HL-60 (cell line): ENCODE data around the gene LRP1B.

Source experiments
- DNase-seq, 2 experiments: peaks; one replicate each; pipeline ENCODE4 v3.0.0-alpha.2; 2010 to 2020; ENCODE audit warnings: low read depth in 1 of 2, low spot score in 1 of 2
- H3K27ac ChIP-seq: fragments of 250-450 bp; sonication (Bioruptor Pico); replicated peaks from 2 replicates; pipeline ENCODE4 v1.5.1; 2020; ENCODE audit warnings: mild to moderate bottlenecking, moderate library complexity
- H3K27me3 ChIP-seq: fragments of 250-450 bp; sonication (Bioruptor Pico); 2 replicates; pipeline ENCODE4 v1.5.1; 2021; ENCODE audit warnings: mild to moderate bottlenecking, moderate library complexity; ENCODE audit not compliant: insufficient read depth, poor library complexity, severe bottlenecking
- H3K4me3 ChIP-seq: replicated peaks from 2 replicates; pipeline ENCODE4 v1.5.1; 2011; ENCODE audit warnings: mild to moderate bottlenecking, control low read depth, low read length; ENCODE audit not compliant: insufficient read depth
- GABPA ChIP-seq: IDR thresholded peaks from 2 replicates; pipeline ENCODE4 v1.6.1; 2012; ENCODE audit warnings: low read depth
- POLR2AphosphoS5 ChIP-seq: IDR thresholded peaks from 2 replicates; pipeline ENCODE4 v1.6.1; 2012; ENCODE audit warnings: low read depth
- REST ChIP-seq: IDR thresholded peaks from 2 replicates; pipeline ENCODE4 v1.6.1; 2012; ENCODE audit warnings: low read depth; ENCODE audit not compliant: insufficient replicate concordance
- SPI1 ChIP-seq: IDR thresholded peaks from 2 replicates; pipeline ENCODE4 v1.6.1; 2012; ENCODE audit warnings: low read depth, mild to moderate bottlenecking, borderline replicate concordance
- TF ChIP-seq, protein P1 (sequence below): IDR thresholded peaks from one replicate; pipeline ENCODE4 v1.5.1; 2011; ENCODE audit warnings: low read length, control low read depth, inconsistent platforms; ENCODE audit not compliant: insufficient read depth

LRP1B gene

GRCh38 chr2:141075753-141076152 is 1055.1 kb downstream of the LRP1B start:
- TF ChIP-seq GABPA (no peak), REST (no peak)
- no peak for DNase-seq
- H3K27ac ChIP-seq = no peak overlapping the region
- no peaks in the 10 kb centered on the region for H3K27me3 ChIP-seq
- no peak overlapping the region for H3K4me3 ChIP-seq

DNA sequence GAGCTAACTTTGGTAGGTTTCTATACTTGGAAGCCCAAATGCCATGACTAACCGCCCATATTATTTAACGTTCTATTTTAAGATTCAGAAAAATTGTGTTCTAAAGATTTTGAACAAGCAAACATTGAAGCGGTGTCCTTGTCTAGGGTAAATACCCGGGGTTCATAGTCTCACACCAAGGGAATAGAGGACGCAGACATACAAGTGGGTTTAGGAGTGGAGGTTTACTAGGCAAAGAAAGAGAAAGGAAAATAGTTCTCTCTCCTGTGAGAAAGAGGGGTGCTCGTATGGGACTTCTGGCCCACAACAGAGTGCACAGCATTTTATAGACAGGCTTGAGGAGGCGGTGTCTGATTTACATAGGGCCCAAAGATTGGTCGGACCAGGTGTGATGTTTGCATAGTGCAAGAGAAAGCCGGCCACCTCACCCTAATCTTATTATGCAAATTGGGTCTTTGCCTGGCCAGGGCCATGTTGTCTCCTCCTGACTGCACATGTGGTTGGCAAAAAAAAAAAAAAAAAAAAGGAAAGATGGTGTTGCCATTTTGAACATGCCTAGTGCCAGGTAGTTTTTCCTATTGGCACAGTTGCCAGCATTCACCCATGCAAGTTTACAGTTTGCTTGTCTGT is 1062.6 kb downstream of the LRP1B start:
- TF ChIP-seq, protein P1, sequence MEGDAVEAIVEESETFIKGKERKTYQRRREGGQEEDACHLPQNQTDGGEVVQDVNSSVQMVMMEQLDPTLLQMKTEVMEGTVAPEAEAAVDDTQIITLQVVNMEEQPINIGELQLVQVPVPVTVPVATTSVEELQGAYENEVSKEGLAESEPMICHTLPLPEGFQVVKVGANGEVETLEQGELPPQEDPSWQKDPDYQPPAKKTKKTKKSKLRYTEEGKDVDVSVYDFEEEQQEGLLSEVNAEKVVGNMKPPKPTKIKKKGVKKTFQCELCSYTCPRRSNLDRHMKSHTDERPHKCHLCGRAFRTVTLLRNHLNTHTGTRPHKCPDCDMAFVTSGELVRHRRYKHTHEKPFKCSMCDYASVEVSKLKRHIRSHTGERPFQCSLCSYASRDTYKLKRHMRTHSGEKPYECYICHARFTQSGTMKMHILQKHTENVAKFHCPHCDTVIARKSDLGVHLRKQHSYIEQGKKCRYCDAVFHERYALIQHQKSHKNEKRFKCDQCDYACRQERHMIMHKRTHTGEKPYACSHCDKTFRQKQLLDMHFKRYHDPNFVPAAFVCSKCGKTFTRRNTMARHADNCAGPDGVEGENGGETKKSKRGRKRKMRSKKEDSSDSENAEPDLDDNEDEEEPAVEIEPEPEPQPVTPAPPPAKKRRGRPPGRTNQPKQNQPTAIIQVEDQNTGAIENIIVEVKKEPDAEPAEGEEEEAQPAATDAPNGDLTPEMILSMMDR = no peak
- TF ChIP-seq SPI1 = no peak
- TF ChIP-seq POLR2AphosphoS5 = no peak
- no peak for TF ChIP-seq GABPA
- TF ChIP-seq REST = no peak
- no peaks in the 10 kb centered on the region for H3K27me3 ChIP-seq
- H3K27ac ChIP-seq = no peak overlapping the region
- DNase-seq = no peak
- no peak overlapping the region for H3K4me3 ChIP-seq

DNA sequence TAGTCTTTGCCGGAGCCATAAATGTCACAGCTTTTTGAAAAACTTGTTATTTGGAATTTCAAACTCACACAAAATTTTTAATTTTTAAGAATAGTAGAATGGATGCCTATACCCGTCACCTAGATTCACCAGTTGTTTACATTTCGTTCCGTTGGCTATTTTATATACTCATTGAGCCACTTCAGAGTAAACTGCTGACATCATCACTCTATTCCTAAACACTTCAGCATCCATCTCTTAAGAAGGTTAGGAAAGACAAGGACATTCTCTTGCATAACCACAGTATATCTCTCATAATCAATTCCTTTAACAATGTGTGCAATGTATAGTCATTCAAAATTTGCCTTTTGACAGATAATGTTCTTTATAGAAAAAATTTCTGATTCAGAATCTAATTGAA is 1065.8 kb downstream of the LRP1B start:
- Histone ChIP-seq H3K4me3 (no peak overlapping the region), H3K27me3 (no peaks in the 10 kb centered on the region), H3K27ac (no peak overlapping the region)
- TF ChIP-seq GABPA (no peak), REST (no peak), POLR2AphosphoS5 (no peak), SPI1 (no peak)
- TF ChIP-seq, protein P1 = no peak
- no peak for DNase-seq
